Heart right ventricle (tissue), 16 donors: ENCODE results near the gene NHSL1. TPM values are rescaled to one million over a fixed set of nuclear protein-coding genes. Genes with fewer than 3 reads are reported as not detected.

Experiments
- ATAC-seq, 8 donors: fragments of 200-7000 bp; cut with Tn5 transposase; one replicate each; pipeline ENCODE4 v1.9.1; 2020; ENCODE audit warnings: mild to moderate bottlenecking in 8 of 8, moderate library complexity in 8 of 8, moderate number of reproducible peaks in 1 of 8
- DNase-seq, 2 donors: peaks; one replicate each; pipeline ENCODE4 v3.0.0-alpha.2; 2020
- H3K27ac ChIP-seq, 10 donors: fragments of 200-600 bp; sonication (generic) in 2 of 10; one replicate each; pipeline versions ENCODE4 v1.5.0 to v1.8.0; 2020 to 2022; ENCODE audit warnings: mild to moderate bottlenecking in 3 of 10
- H3K27me3 ChIP-seq, 7 donors: fragments of 200-600 bp; one replicate each; pipeline ENCODE4 v1.8.0; 2021 to 2022; ENCODE audit warnings: mild to moderate bottlenecking in 2 of 7
- H3K36me3 ChIP-seq, 9 donors: fragments of 200-600 bp; sonication (generic) in 1 of 9; one replicate each; pipeline versions ENCODE4 v1.5.0 to v1.8.0; 2020 to 2022; ENCODE audit warnings: mild to moderate bottlenecking in 2 of 9
- H3K4me1 ChIP-seq, 9 donors: fragments of 200-600 bp; sonication (generic) in 1 of 9; one replicate each; pipeline versions ENCODE4 v1.5.0 to v1.8.0; 2020 to 2022; ENCODE audit warnings: mild to moderate bottlenecking in 4 of 9
- H3K4me3 ChIP-seq, 10 donors: fragments of 200-600 bp; sonication (generic) in 2 of 10; one replicate each; pipeline versions ENCODE4 v1.5.0 to v1.8.0; 2020 to 2022; ENCODE audit warnings: mild to moderate bottlenecking in 7 of 10, moderate library complexity in 2 of 10
- H3K9me3 ChIP-seq, 11 donors: fragments of 200-600 bp in 10 of 11; sonication (generic) in 2 of 11; one replicate each; pipeline versions ENCODE4 v1.5.0 to v1.8.0; 2013 to 2022; ENCODE audit warnings: mild to moderate bottlenecking in 2 of 11, control low read depth in 1 of 11, moderate library complexity in 1 of 11
- CTCF ChIP-seq, 9 donors: fragments of 200-600 bp; sonication (generic) in 2 of 9; IDR thresholded peaks; one replicate each; pipeline versions ENCODE4 v1.5.0 to v1.8.0; 2021 to 2022; ENCODE audit warnings: antibody characterized with exemption in 9 of 9, mild to moderate bottlenecking in 5 of 9, moderate library complexity in 1 of 9
- WGBS, 2 donors: extraction: QIAGEN DNeasy Blood & Tissue Kit; methylation state at CpG; one replicate each; pipeline ENCODE4 v1.1.7; 2013; ENCODE audit warnings: inconsistent platforms in 1 of 2; 5-methylcytosine and 5-hydroxymethylcytosine counted together
- intact Hi-C, 10 donors: fragments of 100-400 bp; cut with DNase I; formaldehyde crosslinking; loops; one replicate each; pipeline versions ENCODE4 v1.11.1 to v1.14.2; 2022
- polyA plus RNA-seq, 2 donors: library from polyadenylated mRNA; stranded (reverse); fragments of 200-250 nt; gene quantifications; one replicate each; pipeline ENCODE4 v1.2.3, GENCODE V29; 2013
- total RNA-seq, 10 donors: library from RNA; stranded (reverse); fragmentation: NEBNext Ultra II Directional in 3 of 10; extraction: Animal tissue kit (Norgen Biotek cat#: 25700) in 3 of 10; gene quantifications; one replicate each; pipeline versions ENCODE4 v1.2.1 to v1.2.4, GENCODE V29; 2021 to 2023
- donor health status: Arrhythmogenic right ventricular cardiomyopathy.
- donor health status: ischemic (EF 13 %, LVEDD 7.1; RV severe dilation, severe dysfunction).
- donor health status: healthy with polysubstance abuse.
- donor health status: DM: no; HTN: yes; CAD: no.
- donor health status: DM: no; HTN: no; CAD: no.
- donor health status: ischemic (EF 25% LVEDD 6.9; RV normal size, moderate dysfunction).
- donor health status: ischemic (EF 25% LVEDD 5.7; RV mildly dilated, moderate dysfunction).
- donor health status: healthy.
- donor health status: DM: yes; HTN: yes; CAD: no.
- donor health status: Ischemic cardiomyopathy.
- donor health status: ischemic (EF 35%, LVEDD 5.7; RV mildly dilated, moderate dysfunction).
- donor health status: nonischemic (EF 11% LVEDD 7.7; RV severe dilation, severe dysfunction).
- donor health status: DM: yes; HTN: yes; CAD: no.
- donor health status: PGD.
- donor health status: ischemic (EF 29% LVEDD 5.4; RV normal size, mild dysfunction).
- donor health status: nonischemic (EF 23%, LVEDD 6.1; RV moderate dilation, normal function).

Gene NHSL1
- total and polyA plus RNA-seq, 12 donors: 5.0 to 97.4 (median 74.7) TPM

GRCh38 chr6:138476116-138476515 lies 23.2 kb downstream of the NHSL1 start:
- Histone ChIP-seq H3K4me1 (peaks cover 0 to 19% (median 5%) of the 10 kb centered on the region in 9 donors), H3K9me3 (no peaks in the 10 kb centered on the region), H3K27ac (no peak overlapping the region), H3K4me3 (no peak overlapping the region), H3K27me3 (no peaks in the 10 kb centered on the region), H3K36me3 (peaks cover 0 to 15% (median under 1%) of the 10 kb centered on the region in 9 donors)
- intact Hi-C loops: loop anchor here in 1 of 10 donors (5.0 kb wide), 1 partner anchor 34 kb away; no protein-coding TSS in a partner anchor
- no peak for DNase-seq
- TF ChIP-seq CTCF (IDR thresholded peaks at IDR 0.05): no peak
- ATAC-seq: no peak

DNA sequence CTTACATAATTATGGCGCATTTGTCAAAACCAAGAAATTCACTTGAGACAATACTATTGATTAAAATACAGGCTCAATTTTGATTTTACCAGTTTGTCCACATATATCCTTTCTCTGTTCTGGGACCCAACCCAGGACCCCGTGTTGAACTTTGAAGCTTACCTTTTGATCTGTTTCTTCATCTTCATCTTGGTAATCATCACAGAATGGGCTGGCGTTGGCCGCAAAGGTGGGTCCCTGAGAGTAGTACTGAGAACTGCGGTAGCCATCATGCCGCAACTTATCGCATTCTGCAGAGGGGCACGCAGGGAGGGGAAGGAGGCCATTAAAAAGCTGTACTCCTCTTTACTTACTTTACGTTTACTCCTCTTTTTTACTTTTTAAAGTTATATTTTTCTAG lies 26.1 kb downstream of the NHSL1 start:
- WGBS, 2 donors: 92 to 98% methylated on average over 9 of the region's 9 CpGs
- ATAC-seq: no peak
- Histone ChIP-seq H3K4me1 (peaks cover 0 to 3% (median 0%) of the 10 kb centered on the region in 9 donors), H3K27me3 (no peaks in the 10 kb centered on the region), H3K9me3 (no peaks in the 10 kb centered on the region), H3K36me3 (peaks cover 0 to 44% (median 19%) of the 10 kb centered on the region in 9 donors), H3K4me3 (no peak overlapping the region), H3K27ac (no peak overlapping the region)
- DNase-seq: no peak
- intact Hi-C loops: no loop called here
- no peak for TF ChIP-seq CTCF (IDR thresholded peaks at IDR 0.05)

DNA sequence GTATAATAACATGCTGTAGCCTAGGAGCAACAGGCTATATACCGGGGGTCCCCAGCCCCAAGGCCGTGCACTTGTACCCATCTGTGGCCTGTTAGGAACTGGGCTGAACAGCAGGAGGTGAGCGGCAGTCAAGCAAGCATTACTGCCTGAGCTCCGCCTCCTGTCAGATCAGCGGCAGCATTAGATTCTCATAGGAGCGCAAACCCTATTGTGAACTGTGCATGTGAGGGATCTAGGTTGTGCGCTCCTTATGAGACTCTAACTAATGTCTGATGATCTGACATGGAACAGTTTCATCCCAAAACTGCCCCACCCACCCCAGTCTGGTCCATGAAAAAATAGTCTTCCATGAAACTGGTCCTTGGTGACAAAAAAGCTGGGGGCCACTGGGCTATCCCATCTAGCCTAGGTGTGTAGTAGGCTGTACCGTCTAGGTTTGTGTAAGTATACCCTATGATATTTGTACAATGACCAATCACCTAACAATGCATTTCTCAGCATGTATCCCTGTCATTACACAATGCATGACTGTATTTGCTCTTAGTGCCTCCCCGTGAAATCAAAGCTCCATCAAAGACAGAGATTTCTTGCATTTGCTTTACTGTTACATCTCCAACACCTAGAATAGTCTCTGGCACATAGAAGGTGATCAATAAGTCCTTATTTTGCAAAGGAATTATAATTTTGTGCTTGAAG lies 30.8 kb downstream of the NHSL1 start:
- no peaks in the 10 kb centered on the region for H3K9me3 ChIP-seq
- DNase-seq (no peak), ATAC-seq (peak in 1 of 8 donors; percentile 17)
- no peak overlapping the region for H3K27ac ChIP-seq
- TF ChIP-seq CTCF (IDR thresholded peaks at IDR 0.05): no peak
- intact Hi-C loops: no loop called here
- H3K36me3 ChIP-seq: peaks cover 0 to 70% (median 32%) of the 10 kb centered on the region in 9 donors
- H3K4me3 ChIP-seq: no peak overlapping the region
- 96 to 98% methylated on average over 9 of the region's 9 CpGs for WGBS, 2 donors
- peaks cover 0 to 3% (median 0%) of the 10 kb centered on the region in 9 donors for H3K4me1 ChIP-seq
- H3K27me3 ChIP-seq: no peaks in the 10 kb centered on the region

GRCh38 chr6:138467901-138468300 lies 31.4 kb downstream of the NHSL1 start:
- Histone ChIP-seq H3K27me3 (no peaks in the 10 kb centered on the region), H3K27ac (no peak overlapping the region), H3K36me3 (peaks cover 0 to 75% (median 32%) of the 10 kb centered on the region in 9 donors), H3K4me1 (peaks cover 0 to 3% (median 0%) of the 10 kb centered on the region in 9 donors), H3K9me3 (no peaks in the 10 kb centered on the region), H3K4me3 (no peak overlapping the region)
- ATAC-seq: no peak
- no peak for TF ChIP-seq CTCF (IDR thresholded peaks at IDR 0.05)
- DNase-seq: no peak
- intact Hi-C loops: no loop called here
